Stimulated activated CD8-positive, alpha-beta memory T cell treated with anti-CD3 and anti-CD28 coated beads, Interleukin-7, amount 100 ng/mL, for 48 hours (primary cell): ENCODE results near the gene PPFIA4.

Experiments
- DNase-seq, 2 donors: peaks; one replicate each; pipeline ENCODE4 v3.0.0-alpha.2; 2020; ENCODE audit warnings: low read depth in 1 of 2; ENCODE audit errors: extremely low read depth in 1 of 2

Gene PPFIA4

GRCh38 chr1:203056012-203056411 lies 29.7 kb downstream of the PPFIA4 start:
- DNase-seq: no peak

DNA sequence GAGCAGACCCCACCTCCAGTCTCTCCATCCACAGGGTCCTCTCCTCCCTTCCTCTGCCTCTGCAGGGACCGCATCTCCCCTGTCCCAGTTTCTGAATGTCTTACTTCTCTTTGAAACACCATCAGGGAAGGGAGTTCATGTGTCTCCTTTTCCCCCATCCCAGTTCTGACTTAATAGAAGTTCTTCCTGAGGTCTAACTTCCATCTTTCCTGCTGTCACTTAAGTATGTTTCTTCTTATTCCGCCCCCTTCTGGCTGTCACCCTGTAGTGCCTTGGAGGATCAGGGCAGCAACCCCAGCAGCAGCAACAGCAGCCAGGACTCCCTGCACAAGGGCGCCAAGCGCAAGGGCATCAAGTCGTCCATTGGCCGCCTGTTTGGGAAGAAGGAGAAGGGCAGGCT lies 30.2 kb downstream of the PPFIA4 start:
- DNase-seq: no peak

- no peak for DNase-seq
Observed at GRCh38 chr1:203057911-203058675, 31.8 kb downstream of the PPFIA4 start.

DNA sequence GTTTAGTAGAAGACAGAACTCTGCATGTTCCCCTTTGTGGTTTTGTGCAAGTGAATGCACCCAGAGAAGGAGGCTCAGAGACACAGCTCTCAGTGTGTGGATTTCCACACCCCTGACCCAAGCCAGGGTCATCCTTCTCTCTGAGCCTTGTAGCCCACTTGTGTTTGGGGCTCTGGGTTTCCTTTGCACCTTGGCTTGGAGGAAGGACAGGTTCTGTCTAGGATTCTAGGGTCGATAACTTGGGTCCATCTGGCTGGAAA lies 32.3 kb downstream of the PPFIA4 start:
- no peak for DNase-seq

- no peak for DNase-seq
Observed at GRCh38 chr1:203059485-203059884, 33.2 kb downstream of the PPFIA4 start.

- DNase-seq: no peak
Observed at GRCh38 chr1:203060115-203060514, 33.8 kb downstream of the PPFIA4 start.

DNA sequence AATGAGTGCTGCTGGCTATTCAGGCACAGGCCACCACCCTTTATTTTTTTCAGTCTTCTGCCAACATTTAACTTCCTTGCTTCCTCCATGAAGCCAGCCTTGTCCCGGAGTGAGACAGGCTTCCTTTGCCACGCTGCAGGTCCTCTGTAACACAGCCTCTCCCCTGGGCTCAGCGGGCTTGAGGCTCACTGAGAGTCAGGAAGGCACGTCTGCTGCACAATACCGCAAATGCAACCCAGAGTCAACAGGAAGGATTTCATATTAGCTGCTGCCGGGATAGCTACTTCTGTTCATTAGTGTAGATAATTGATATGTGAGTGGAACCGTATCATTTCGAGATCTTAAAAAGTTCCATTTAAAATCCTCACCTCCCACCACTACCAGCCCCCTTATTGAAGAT lies 37.0 kb downstream of the PPFIA4 start:
- DNase-seq: no peak

DNA sequence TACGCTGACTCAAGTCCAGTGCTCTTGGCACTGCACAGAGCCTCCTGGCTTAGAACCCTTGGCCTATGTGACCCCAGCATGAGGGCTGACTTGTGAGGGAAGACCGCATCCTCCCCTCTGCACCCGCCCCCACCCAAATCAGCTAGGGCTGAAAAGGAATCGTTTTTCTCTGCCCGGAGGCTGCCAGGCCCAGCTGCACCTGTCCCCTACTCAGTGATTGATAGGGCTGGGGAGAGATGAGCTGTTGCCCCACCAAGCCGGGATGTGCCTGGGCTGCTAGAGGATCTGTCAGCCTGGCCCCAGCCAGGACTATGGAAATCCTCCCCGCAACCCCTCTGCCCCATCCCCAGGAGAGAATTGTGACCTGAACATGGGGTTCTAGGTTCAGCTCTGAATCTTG lies 38.9 kb downstream of the PPFIA4 start:
- no peak for DNase-seq

DNA sequence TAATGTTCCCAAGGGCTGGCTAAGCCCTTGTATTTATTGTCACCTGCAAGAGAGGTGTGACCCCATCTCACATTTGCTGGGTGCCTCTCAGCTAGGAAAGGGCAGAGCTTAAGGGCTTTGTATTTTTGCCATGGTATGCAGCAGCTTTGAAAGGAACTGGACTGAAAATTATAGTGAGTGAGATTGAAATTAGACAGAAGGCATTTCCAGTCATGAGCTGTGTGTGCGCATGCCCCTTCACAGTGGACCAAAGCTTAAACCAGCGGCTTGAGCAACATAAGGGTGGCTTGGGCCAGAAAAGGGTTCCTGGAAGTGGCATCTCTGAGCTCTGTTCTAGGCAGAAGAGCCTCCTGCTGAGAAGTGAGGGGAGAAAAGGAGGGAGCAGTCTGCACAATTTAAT lies 39.7 kb downstream of the PPFIA4 start:
- no peak for DNase-seq

GRCh38 chr1:203066965-203067364 lies 40.7 kb downstream of the PPFIA4 start:
- no peak for DNase-seq

- DNase-seq: no peak
Observed at GRCh38 chr1:203069030-203069747, 42.9 kb downstream of the PPFIA4 start.

- DNase-seq: no peak
Observed at GRCh38 chr1:203072002-203072602, 45.8 kb downstream of the PPFIA4 start.

- DNase-seq: no peak
Observed at GRCh38 chr1:203072911-203073310, 46.6 kb downstream of the PPFIA4 start.

DNA sequence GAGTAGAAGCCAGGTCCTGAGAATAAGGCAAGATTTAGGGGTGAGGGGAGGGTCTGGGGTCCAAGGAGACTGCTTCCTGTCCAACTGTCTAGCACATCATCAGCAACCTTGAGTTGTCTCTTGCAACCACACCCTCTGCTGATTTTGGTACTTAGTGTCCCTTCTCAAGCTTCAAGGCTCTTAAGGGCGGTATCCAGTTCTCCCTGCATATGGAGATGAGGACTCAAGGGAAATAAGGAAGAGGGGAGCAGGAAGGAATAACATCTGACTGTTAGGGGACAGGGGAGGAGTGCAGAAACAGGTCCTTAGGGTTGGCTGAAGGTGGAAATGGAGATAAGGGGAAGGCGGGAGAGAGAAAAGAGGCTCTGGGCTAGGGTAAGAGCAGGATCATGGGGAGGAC lies 47.2 kb downstream of the PPFIA4 start:
- DNase-seq: no peak

- no peak for DNase-seq
Observed at GRCh38 chr1:203074610-203075009, 48.3 kb downstream of the PPFIA4 start.

DNA sequence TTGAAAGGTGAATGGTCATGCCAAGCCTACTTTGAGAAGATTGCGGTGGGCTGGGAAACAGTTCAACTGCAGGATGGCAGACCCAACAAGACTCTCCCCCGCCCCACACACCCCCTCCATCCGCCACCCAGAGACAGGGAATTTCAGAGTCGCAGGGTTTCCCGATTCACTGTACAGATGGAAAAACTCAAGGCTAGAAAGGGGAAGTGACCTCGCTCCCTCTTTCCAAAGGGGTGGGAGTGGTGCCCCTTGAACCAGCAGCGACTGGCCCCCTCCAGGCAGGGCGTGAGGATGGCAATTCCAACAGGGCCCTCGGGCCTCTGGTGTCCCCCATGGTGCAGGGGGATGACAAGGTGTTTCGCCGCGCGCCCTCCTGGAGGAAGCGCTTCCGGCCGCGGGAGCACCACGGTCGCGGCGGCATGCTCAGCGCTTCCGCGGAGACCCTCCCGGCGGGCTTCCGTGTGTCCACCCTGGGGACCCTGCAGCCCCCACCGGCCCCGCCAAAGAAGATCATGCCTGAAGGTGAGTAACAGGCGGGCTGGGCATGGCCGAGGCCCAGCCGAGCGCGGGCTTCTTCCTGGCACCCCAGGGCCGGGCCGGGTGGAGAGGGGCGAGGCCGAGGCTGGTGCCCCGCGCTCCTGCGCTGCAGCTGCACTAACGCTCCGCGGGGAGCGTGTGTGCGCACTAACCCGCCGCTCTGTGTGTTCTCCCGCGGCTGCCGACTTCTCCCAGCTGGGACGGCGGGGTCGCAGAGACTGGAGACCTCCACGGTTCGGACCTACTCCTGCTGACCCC lies 49.1 kb downstream of the PPFIA4 start:
- no peak for DNase-seq

GRCh38 chr1:203076031-203076511 lies 49.8 kb downstream of the PPFIA4 start:
- no peak for DNase-seq

- no peak for DNase-seq
Observed at GRCh38 chr1:203077367-203077766, 51.1 kb downstream of the PPFIA4 start.

GRCh38 chr1:203077956-203078355 lies 51.7 kb downstream of the PPFIA4 start:
- no peak for DNase-seq

GRCh38 chr1:203078478-203078877 lies 52.2 kb downstream of the PPFIA4 start:
- no peak for DNase-seq

- no peak for DNase-seq
Observed at GRCh38 chr1:203080456-203080855, 54.2 kb downstream of the PPFIA4 start.
